Measurements from ENCODE around the gene CCR7.

The CCR7 gene

GRCh38 chr17:40562838-40563219 is 2.4 kb downstream of the CCR7 start:
- no peak for DNase-seq (ENCODE audit: low spot score)

- DNase-seq (ENCODE audit: low spot score) = no peak
These were observed 3.2 kb downstream of the CCR7 start for GRCh38 chr17:40561871-40562611.

- DNase-seq (ENCODE audit: low spot score) = no peak
These were observed 3.9 kb downstream of the CCR7 start for GRCh38 chr17:40561294-40561870.

- peak; percentile 16 for DNase-seq (ENCODE audit: low spot score)
These were observed 4.5 kb downstream of the CCR7 start for GRCh38 chr17:40560592-40561293.

GRCh38 chr17:40559954-40560591 is 5.2 kb downstream of the CCR7 start:
- DNase-seq (ENCODE audit: low spot score) = peak; percentile 71

GRCh38 chr17:40559564-40559916 is 5.7 kb downstream of the CCR7 start:
- DNase-seq (ENCODE audit: low spot score) = no peak

- DNase-seq (ENCODE audit: low spot score) = no peak
These were observed 6.2 kb downstream of the CCR7 start for GRCh38 chr17:40558890-40559563.

- no peak for DNase-seq (ENCODE audit: low spot score)
These were observed 6.9 kb downstream of the CCR7 start for GRCh38 chr17:40558300-40558889.

- DNase-seq (ENCODE audit: low spot score) = no peak
These were observed 7.6 kb downstream of the CCR7 start for GRCh38 chr17:40557531-40558299.

GRCh38 chr17:40556884-40557414 is 8.3 kb downstream of the CCR7 start:
- no peak for DNase-seq (ENCODE audit: low spot score)

- DNase-seq (ENCODE audit: low spot score) = no peak
These were observed 9.0 kb downstream of the CCR7 start for GRCh38 chr17:40556198-40556661.

- DNase-seq (ENCODE audit: low spot score) = no peak
These were observed 9.7 kb downstream of the CCR7 start for GRCh38 chr17:40555296-40556190.

GRCh38 chr17:40554646-40555295 is 10.5 kb downstream of the CCR7 start:
- DNase-seq (ENCODE audit: low spot score) = no peak

- no peak for DNase-seq (ENCODE audit: low spot score)
These were observed 11.4 kb downstream of the CCR7 start for GRCh38 chr17:40553694-40554534.

- DNase-seq (ENCODE audit: low spot score) = no peak
These were observed 12.2 kb downstream of the CCR7 start for GRCh38 chr17:40552806-40553693.

- no peak for DNase-seq (ENCODE audit: low spot score)
These were observed 13.1 kb downstream of the CCR7 start for GRCh38 chr17:40551879-40552768.
